Peyer's patch (tissue), 4 donors: ENCODE measurements around the gene ZNF202.

Experiments
- POLR2A ChIP-seq, 2 donors: fragments of 450-650 bp; IDR thresholded peaks; one replicate each; pipeline ENCODE4 v1.5.1; 2017; ENCODE audit warnings: antibody characterized with exemption in 2 of 2, mild to moderate bottlenecking in 2 of 2, moderate library complexity in 2 of 2
- TF ChIP-seq, protein P1 (sequence below), 6 experiments: fragments of 450-650 bp in 4 of 6; fragments of 200-600 bp in 2 of 6; sonication (generic) in 1 of 6; IDR thresholded peaks; one replicate each; pipeline ENCODE4 v1.5.1; 2017 to 2019; ENCODE audit warnings: antibody characterized with exemption in 6 of 6, mild to moderate bottlenecking in 3 of 6, moderate library complexity in 1 of 6

GRCh38 chr11:123762422-123762821, 21.0 kb upstream of the ZNF202 start:
- TF ChIP-seq, protein P1, sequence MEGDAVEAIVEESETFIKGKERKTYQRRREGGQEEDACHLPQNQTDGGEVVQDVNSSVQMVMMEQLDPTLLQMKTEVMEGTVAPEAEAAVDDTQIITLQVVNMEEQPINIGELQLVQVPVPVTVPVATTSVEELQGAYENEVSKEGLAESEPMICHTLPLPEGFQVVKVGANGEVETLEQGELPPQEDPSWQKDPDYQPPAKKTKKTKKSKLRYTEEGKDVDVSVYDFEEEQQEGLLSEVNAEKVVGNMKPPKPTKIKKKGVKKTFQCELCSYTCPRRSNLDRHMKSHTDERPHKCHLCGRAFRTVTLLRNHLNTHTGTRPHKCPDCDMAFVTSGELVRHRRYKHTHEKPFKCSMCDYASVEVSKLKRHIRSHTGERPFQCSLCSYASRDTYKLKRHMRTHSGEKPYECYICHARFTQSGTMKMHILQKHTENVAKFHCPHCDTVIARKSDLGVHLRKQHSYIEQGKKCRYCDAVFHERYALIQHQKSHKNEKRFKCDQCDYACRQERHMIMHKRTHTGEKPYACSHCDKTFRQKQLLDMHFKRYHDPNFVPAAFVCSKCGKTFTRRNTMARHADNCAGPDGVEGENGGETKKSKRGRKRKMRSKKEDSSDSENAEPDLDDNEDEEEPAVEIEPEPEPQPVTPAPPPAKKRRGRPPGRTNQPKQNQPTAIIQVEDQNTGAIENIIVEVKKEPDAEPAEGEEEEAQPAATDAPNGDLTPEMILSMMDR (IDR thresholded peaks at IDR 0.05), result no peak
- TF ChIP-seq POLR2A (IDR thresholded peaks at IDR 0.05), result no peak
